ENCODE measurements around the gene ZNF469.

DNA sequence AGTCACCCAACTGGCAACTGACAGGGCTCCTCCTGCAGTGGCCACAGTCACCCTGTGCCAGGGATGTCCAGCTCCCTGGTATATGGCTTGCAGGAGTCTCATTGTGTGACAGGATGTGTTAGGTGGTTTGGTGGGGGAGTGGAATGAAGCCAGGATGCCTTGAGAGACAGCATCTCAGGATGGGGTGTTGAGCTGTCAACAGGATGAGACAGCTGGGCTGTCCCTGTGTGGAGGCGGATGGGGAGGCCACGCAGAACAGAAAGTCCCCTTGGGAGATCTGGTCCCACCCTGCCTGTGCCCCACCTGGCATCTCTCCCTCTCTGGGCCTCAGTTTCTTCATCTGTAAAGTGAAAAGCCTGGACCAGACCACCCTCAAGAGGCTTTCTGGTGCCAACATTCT is 9.5 kb upstream of the ZNF469 start:
- TF ChIP-seq, protein P1, sequence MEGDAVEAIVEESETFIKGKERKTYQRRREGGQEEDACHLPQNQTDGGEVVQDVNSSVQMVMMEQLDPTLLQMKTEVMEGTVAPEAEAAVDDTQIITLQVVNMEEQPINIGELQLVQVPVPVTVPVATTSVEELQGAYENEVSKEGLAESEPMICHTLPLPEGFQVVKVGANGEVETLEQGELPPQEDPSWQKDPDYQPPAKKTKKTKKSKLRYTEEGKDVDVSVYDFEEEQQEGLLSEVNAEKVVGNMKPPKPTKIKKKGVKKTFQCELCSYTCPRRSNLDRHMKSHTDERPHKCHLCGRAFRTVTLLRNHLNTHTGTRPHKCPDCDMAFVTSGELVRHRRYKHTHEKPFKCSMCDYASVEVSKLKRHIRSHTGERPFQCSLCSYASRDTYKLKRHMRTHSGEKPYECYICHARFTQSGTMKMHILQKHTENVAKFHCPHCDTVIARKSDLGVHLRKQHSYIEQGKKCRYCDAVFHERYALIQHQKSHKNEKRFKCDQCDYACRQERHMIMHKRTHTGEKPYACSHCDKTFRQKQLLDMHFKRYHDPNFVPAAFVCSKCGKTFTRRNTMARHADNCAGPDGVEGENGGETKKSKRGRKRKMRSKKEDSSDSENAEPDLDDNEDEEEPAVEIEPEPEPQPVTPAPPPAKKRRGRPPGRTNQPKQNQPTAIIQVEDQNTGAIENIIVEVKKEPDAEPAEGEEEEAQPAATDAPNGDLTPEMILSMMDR (IDR thresholded peaks at IDR 0.05), result no peak
- TF ChIP-seq POLR2A (IDR thresholded peaks at IDR 0.05), result no peak

Measured in lower leg skin (tissue), 3 donors.